Activated naive CD8-positive, alpha-beta T cell treated with anti-CD3 and anti-CD28 coated beads, Interleukin-2, amount 50 U/mL, for 16 hours (primary cell): ENCODE results near the gene CFAP119.

Experiments used
- DNase-seq: peaks from one replicate; pipeline ENCODE4 v3.0.0-alpha.2; 2020; ENCODE audit warnings: low read depth, low spot score

The CFAP119 gene

GRCh38 chr16:30740364-30741251 lies 21.3 kb downstream of the CFAP119 start:
- no peak for DNase-seq

- no peak for DNase-seq
These were observed 22.6 kb downstream of the CFAP119 start for GRCh38 chr16:30738984-30739951.

GRCh38 chr16:30737794-30738648 lies 23.8 kb downstream of the CFAP119 start:
- DNase-seq, result no peak

GRCh38 chr16:30736995-30737793 lies 24.7 kb downstream of the CFAP119 start:
- DNase-seq, result no peak

GRCh38 chr16:30731411-30731810 lies 30.5 kb downstream of the CFAP119 start:
- no peak for DNase-seq

- DNase-seq, result no peak
These were observed 32.8 kb downstream of the CFAP119 start for GRCh38 chr16:30728899-30729672.

GRCh38 chr16:30728321-30728720 lies 33.5 kb downstream of the CFAP119 start:
- no peak for DNase-seq

- DNase-seq, result no peak
These were observed 36.5 kb downstream of the CFAP119 start for GRCh38 chr16:30725418-30725792.

GRCh38 chr16:30724641-30725417 lies 37.0 kb downstream of the CFAP119 start:
- DNase-seq, result no peak

GRCh38 chr16:30723725-30724355 lies 38.0 kb downstream of the CFAP119 start:
- no peak for DNase-seq

GRCh38 chr16:30722916-30723315 lies 38.9 kb downstream of the CFAP119 start:
- no peak for DNase-seq

- no peak for DNase-seq
These were observed 39.4 kb downstream of the CFAP119 start for GRCh38 chr16:30722443-30722842.

GRCh38 chr16:30721606-30722005 lies 40.3 kb downstream of the CFAP119 start:
- no peak for DNase-seq

GRCh38 chr16:30721167-30721566 lies 40.7 kb downstream of the CFAP119 start:
- DNase-seq, result no peak

GRCh38 chr16:30720694-30721093 lies 41.2 kb downstream of the CFAP119 start:
- DNase-seq, result no peak

GRCh38 chr16:30720086-30720485 lies 41.8 kb downstream of the CFAP119 start:
- DNase-seq, result no peak

GRCh38 chr16:30715750-30716445 lies 46.0 kb downstream of the CFAP119 start:
- DNase-seq, result no peak

GRCh38 chr16:30711712-30712111 lies 50.1 kb downstream of the CFAP119 start:
- DNase-seq, result no peak
